Lower leg skin (tissue), 3 donors: ENCODE data around the gene CAGE1.
"Not testable (repeated sequence)": the region's sequence is repeated elsewhere in the genome, so short reads cannot be mapped to it uniquely, and the experiment has no call there.

Experiments used
- CTCF ChIP-seq, 3 donors: fragments of 450-650 bp; IDR thresholded peaks; one replicate each; pipeline ENCODE4 v1.5.1; 2016; ENCODE audit warnings: antibody characterized with exemption in 3 of 3, mild to moderate bottlenecking in 3 of 3, moderate library complexity in 2 of 3
- POLR2A ChIP-seq, 2 donors: fragments of 450-650 bp; IDR thresholded peaks; one replicate each; pipeline ENCODE4 v1.6.1; 2016 to 2017; ENCODE audit warnings: antibody characterized with exemption in 2 of 2, mild to moderate bottlenecking in 1 of 2, moderate library complexity in 1 of 2

GRCh38 chr6:7344773-7345450 is 44.6 kb downstream of the CAGE1 start:
- not testable (repeated sequence) for TF ChIP-seq CTCF, POLR2A (IDR thresholded peaks at IDR 0.05)
